ENCODE measurements around the gene GAREM1. TPM values are rescaled to one million over a fixed set of nuclear protein-coding genes. Genes with fewer than 3 reads are reported as not detected.

The GAREM1 gene
- total RNA-seq, 1 donor from 2014 or later, result 1.7 TPM

- Mint-ChIP-seq H3K4me1 (ENCODE audit: unreplicated experiment) (peaks cover 6% of the 10 kb centered on the region), H3K36me3 (ENCODE audit: unreplicated experiment) (no peaks in the 10 kb centered on the region), H3K27me3 (ENCODE audit: unreplicated experiment) (no peaks in the 10 kb centered on the region), H3K4me3 (ENCODE audit: unreplicated experiment) (no peak overlapping the region), H3K27ac (ENCODE audit: unreplicated experiment) (no peak overlapping the region), H3K9me3 (ENCODE audit: unreplicated experiment) (no peaks in the 10 kb centered on the region)
- no peak for TF ChIP-seq CTCF (IDR thresholded peaks at IDR 0.05)
- DNase-seq (ENCODE audit: extremely low spot score, unreplicated experiment), result no peak
Measured at GRCh38 chr18:32275221-32275620, 195.5 kb downstream of the GAREM1 start.

GRCh38 chr18:32274307-32274706 is 196.4 kb downstream of the GAREM1 start:
- Mint-ChIP-seq H3K4me1 (ENCODE audit: unreplicated experiment) (peaks cover 6% of the 10 kb centered on the region), H3K27me3 (ENCODE audit: unreplicated experiment) (no peaks in the 10 kb centered on the region), H3K9me3 (ENCODE audit: unreplicated experiment) (no peaks in the 10 kb centered on the region), H3K36me3 (ENCODE audit: unreplicated experiment) (no peaks in the 10 kb centered on the region), H3K4me3 (ENCODE audit: unreplicated experiment) (no peak overlapping the region), H3K27ac (ENCODE audit: unreplicated experiment) (no peak overlapping the region)
- no peak for TF ChIP-seq CTCF (IDR thresholded peaks at IDR 0.05)
- DNase-seq (ENCODE audit: extremely low spot score, unreplicated experiment), result no peak

- Mint-ChIP-seq H3K9me3 (ENCODE audit: unreplicated experiment) (no peaks in the 10 kb centered on the region), H3K27ac (ENCODE audit: unreplicated experiment) (no peak overlapping the region), H3K4me3 (ENCODE audit: unreplicated experiment) (no peak overlapping the region), H3K27me3 (ENCODE audit: unreplicated experiment) (no peaks in the 10 kb centered on the region), H3K36me3 (ENCODE audit: unreplicated experiment) (no peaks in the 10 kb centered on the region), H3K4me1 (ENCODE audit: unreplicated experiment) (no peaks in the 10 kb centered on the region)
- TF ChIP-seq CTCF (IDR thresholded peaks at IDR 0.05), result peak; percentile 80
- no peak for DNase-seq (ENCODE audit: extremely low spot score, unreplicated experiment)
Measured at GRCh38 chr18:32271672-32272208, 198.9 kb downstream of the GAREM1 start.

- H3K4me1 Mint-ChIP-seq (ENCODE audit: unreplicated experiment), result no peaks in the 10 kb centered on the region
- H3K9me3 Mint-ChIP-seq (ENCODE audit: unreplicated experiment), result no peaks in the 10 kb centered on the region
- TF ChIP-seq CTCF (IDR thresholded peaks at IDR 0.05), result no peak
- H3K36me3 Mint-ChIP-seq (ENCODE audit: unreplicated experiment), result no peaks in the 10 kb centered on the region
- no peaks in the 10 kb centered on the region for H3K27me3 Mint-ChIP-seq (ENCODE audit: unreplicated experiment)
- no peak overlapping the region for H3K4me3 Mint-ChIP-seq (ENCODE audit: unreplicated experiment)
- DNase-seq (ENCODE audit: extremely low spot score, unreplicated experiment), result no peak
- H3K27ac Mint-ChIP-seq (ENCODE audit: unreplicated experiment), result no peak overlapping the region
Measured at GRCh38 chr18:32270341-32270740, 200.3 kb downstream of the GAREM1 start.

GRCh38 chr18:32267463-32267862 is 203.2 kb downstream of the GAREM1 start:
- no peak overlapping the region for H3K4me3 Mint-ChIP-seq (ENCODE audit: unreplicated experiment)
- TF ChIP-seq CTCF (IDR thresholded peaks at IDR 0.05), result no peak
- no peaks in the 10 kb centered on the region for H3K4me1 Mint-ChIP-seq (ENCODE audit: unreplicated experiment)
- DNase-seq (ENCODE audit: extremely low spot score, unreplicated experiment), result no peak
- H3K9me3 Mint-ChIP-seq (ENCODE audit: unreplicated experiment), result no peaks in the 10 kb centered on the region
- peaks cover 5% of the 10 kb centered on the region for H3K27me3 Mint-ChIP-seq (ENCODE audit: unreplicated experiment)
- H3K36me3 Mint-ChIP-seq (ENCODE audit: unreplicated experiment), result no peaks in the 10 kb centered on the region
- H3K27ac Mint-ChIP-seq (ENCODE audit: unreplicated experiment), result no peak overlapping the region
